NCI-H446 (cell line): Measurements from ENCODE around the gene TRPM8.
"Not testable (repeated sequence)": the region's sequence is repeated elsewhere in the genome, so short reads cannot be mapped to it uniquely, and the experiment has no call there.

Experiments used
- DNase-seq, 2 experiments: peaks; one replicate each; lab custom pipeline; 2025; lab: John Stamatoyannopoulos, UW

Gene TRPM8

GRCh38 chr2:233917116-233917515 is at the start of gene TRPM8:
Gene TRPM8, plus strand, starts transcription at chr2:233917373. Its CDS starts 9,165 bp downstream, at chr2:233926538.
- no peak for DNase-seq

GRCh38 chr2:233867993-233868532 is 49.1 kb upstream of the TRPM8 start, which contains the start of gene MSL3B:
Gene MSL3B, minus strand, starts transcription at chr2:233868386.
- peak; percentile 46 to 78 for DNase-seq

- DNase-seq, result no peak
Measured at GRCh38 chr2:233871432-233871831, 45.7 kb upstream of the TRPM8 start.

- DNase-seq, result peak in 1 of 2 experiments; percentile 23
Measured at GRCh38 chr2:233872125-233872524, 45.0 kb upstream of the TRPM8 start.

GRCh38 chr2:233882353-233882752 is 34.8 kb upstream of the TRPM8 start:
- DNase-seq, result no peak

- DNase-seq, result no peak
Measured at GRCh38 chr2:233892793-233893192, 24.4 kb upstream of the TRPM8 start.

GRCh38 chr2:233896253-233896652 is 20.9 kb upstream of the TRPM8 start:
- DNase-seq, result not testable (repeated sequence)

GRCh38 chr2:233901367-233901766 is 15.8 kb upstream of the TRPM8 start:
- no peak for DNase-seq

GRCh38 chr2:233901884-233902283 is 15.3 kb upstream of the TRPM8 start:
- no peak for DNase-seq

GRCh38 chr2:233905945-233906344 is 11.2 kb upstream of the TRPM8 start:
- DNase-seq, result no peak

- no peak for DNase-seq
Measured at GRCh38 chr2:233907627-233908026, 9.5 kb upstream of the TRPM8 start.

GRCh38 chr2:233912691-233913423 is 4.3 kb upstream of the TRPM8 start:
- no peak for DNase-seq

- DNase-seq, result no peak
Measured at GRCh38 chr2:233915128-233915527, 2.0 kb upstream of the TRPM8 start.

GRCh38 chr2:233919319-233919718 is 2.1 kb downstream of the TRPM8 start:
- DNase-seq, result no peak

- DNase-seq, result no peak
Measured at GRCh38 chr2:233919938-233920337, 2.8 kb downstream of the TRPM8 start.

GRCh38 chr2:233922471-233922870 is 5.3 kb downstream of the TRPM8 start:
- no peak for DNase-seq

GRCh38 chr2:233925402-233925801 is 8.2 kb downstream of the TRPM8 start:
- DNase-seq, result no peak

- DNase-seq, result no peak
Measured at GRCh38 chr2:233926806-233927205, 9.6 kb downstream of the TRPM8 start.

GRCh38 chr2:233928594-233929351 is 11.6 kb downstream of the TRPM8 start:
- peak in 1 of 2 experiments; percentile 8 for DNase-seq

GRCh38 chr2:233929352-233930022 is 12.3 kb downstream of the TRPM8 start:
- DNase-seq, result no peak

- DNase-seq, result no peak
Measured at GRCh38 chr2:233934524-233934923, 17.4 kb downstream of the TRPM8 start.

- DNase-seq, result no peak
Measured at GRCh38 chr2:233935426-233935825, 18.3 kb downstream of the TRPM8 start.
